ENCODE measurements around the gene SCARB1.

GRCh38 chr12:124906606-124907261, 43.1 kb upstream of the SCARB1 start:
- TF ChIP-seq POLR2A (IDR thresholded peaks at IDR 0.05) (no peak), CTCF (IDR thresholded peaks at IDR 0.05) (peak; percentile 94 to 98 (median 96))

Data from tibial nerve (tissue), 3 donors.